Lung (tissue), 12 donors: ENCODE measurements around the gene FH. TPM values are rescaled to one million over a fixed set of nuclear protein-coding genes. Genes with fewer than 3 reads are reported as not detected.

Experiments used
- ATAC-seq: fragments of 200-7000 bp; cut with Tn5 transposase; one replicate; pipeline ENCODE4 v1.9.1; 2020; ENCODE audit warnings: moderate number of reproducible peaks; ENCODE audit not compliant: insufficient read depth, low FRiP score
- DNase-seq, 3 donors: peaks; one replicate each; pipeline ENCODE4 v3.0.0-alpha.2; 2013 to 2017
- H3K27ac ChIP-seq, 2 donors: one replicate each; pipeline ENCODE4 v1.5.1; 2013; ENCODE audit warnings: mild to moderate bottlenecking in 2 of 2, moderate library complexity in 2 of 2, control low read depth in 1 of 2, inconsistent platforms in 1 of 2, low read depth in 1 of 2, low read length in 1 of 2
- H3K27me3 ChIP-seq, 3 donors: one replicate each; pipeline ENCODE4 v1.5.1; 2013; ENCODE audit warnings: low read length in 2 of 3; ENCODE audit not compliant: control insufficient read depth in 3 of 3, insufficient read depth in 3 of 3
- H3K36me3 ChIP-seq, 4 donors: one replicate each; pipeline ENCODE4 v1.5.1; 2013; ENCODE audit warnings: low read length in 4 of 4, mild to moderate bottlenecking in 1 of 4, moderate library complexity in 1 of 4; ENCODE audit not compliant: control insufficient read depth in 4 of 4, insufficient read depth in 4 of 4
- H3K4me1 ChIP-seq, 5 donors: one replicate each; pipeline ENCODE4 v1.5.1; 2013; ENCODE audit warnings: low read length in 5 of 5, mild to moderate bottlenecking in 2 of 5, moderate library complexity in 1 of 5; ENCODE audit not compliant: control insufficient read depth in 5 of 5, insufficient read depth in 5 of 5
- H3K4me3 ChIP-seq: one replicate; pipeline ENCODE4 v1.5.1; 2013; ENCODE audit warnings: mild to moderate bottlenecking, control low read depth, moderate library complexity
- H3K9ac ChIP-seq, 2 donors: one replicate each; pipeline ENCODE4 v1.5.1; 2013; ENCODE audit warnings: low read length in 2 of 2, control low read depth in 1 of 2; ENCODE audit not compliant: insufficient read depth in 1 of 2
- H3K9me3 ChIP-seq, 4 donors: one replicate each; pipeline ENCODE4 v1.5.1; 2013; ENCODE audit warnings: low read length in 3 of 4, mild to moderate bottlenecking in 1 of 4, moderate library complexity in 1 of 4; ENCODE audit not compliant: control insufficient read depth in 4 of 4, insufficient read depth in 3 of 4
- WGBS, 2 donors: extraction: QIAGEN DNeasy Blood & Tissue Kit; methylation state at CpG; one replicate each; pipeline ENCODE4 v1.1.7; 2013; 5-methylcytosine and 5-hydroxymethylcytosine counted together
- polyA plus RNA-seq, 2 donors: library from polyadenylated mRNA; stranded (reverse); fragments of 200-250 nt; gene quantifications; one replicate each; pipeline ENCODE4 v1.2.1, GENCODE V29; 2013
- total RNA-seq, 2 donors: library from RNA; depleted of rRNA in 1 of 2; stranded (reverse); fragments of >200 nt in 1 of 2; gene quantifications; one replicate each; pipeline ENCODE4 v1.2.1, GENCODE V29; 2014 to 2021
- TF ChIP-seq, protein P1 (sequence below): IDR thresholded peaks from 2 replicates; pipeline ENCODE4 v1.5.1; 2012; ENCODE audit warnings: mild to moderate bottlenecking; ENCODE audit errors: control extremely low read depth, extremely low read depth
- donor health status: control.
- donor health status: control.
- donor health status: Bipolar disorder and iron deficiency.
- donor health status: healthy.
- donor health status: DM: yes; HTN: yes; CAD: no.

FH gene
- total and polyA plus RNA-seq, 4 donors: 41.3 to 49.6 (median 43.4) TPM

DNA sequence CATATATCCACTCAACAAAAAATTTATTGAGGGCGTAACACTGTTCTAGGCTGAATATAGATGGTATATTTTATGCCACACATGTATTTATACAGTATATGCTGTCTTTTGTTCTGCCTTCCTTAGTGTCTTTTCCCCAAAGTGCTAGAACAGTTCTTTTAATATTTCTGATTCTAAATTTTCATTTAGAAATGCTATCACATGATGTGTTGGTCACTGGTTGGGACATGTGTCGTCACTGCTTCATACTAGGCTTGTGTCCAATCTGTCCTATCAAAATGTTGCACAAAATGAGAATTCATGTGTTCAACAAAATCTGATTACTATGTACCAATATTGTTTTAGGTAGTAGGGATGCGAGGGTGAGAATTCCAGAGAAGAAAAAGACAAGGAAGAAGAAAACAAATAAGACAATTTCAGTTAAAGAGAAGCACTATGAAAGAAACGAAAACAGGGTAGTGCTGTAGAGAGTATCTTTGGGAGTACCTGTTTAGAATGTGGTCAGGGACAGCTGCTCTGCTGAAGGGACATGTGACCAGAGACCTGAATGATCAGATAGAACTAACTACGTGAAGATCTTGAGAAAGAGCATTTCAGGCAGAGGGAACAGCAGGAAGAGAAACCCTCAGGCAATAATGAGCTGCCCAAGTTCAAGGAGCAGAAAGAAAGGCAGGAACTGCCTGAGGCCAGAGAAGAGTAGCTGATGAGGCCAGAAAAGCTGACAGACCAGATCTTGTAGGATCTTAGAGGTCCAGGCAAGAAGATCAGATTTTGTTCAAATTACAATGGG lies 14.0 kb upstream of the FH start:
- no peak overlapping the region for H3K9ac ChIP-seq
- no peak for ATAC-seq

DNA sequence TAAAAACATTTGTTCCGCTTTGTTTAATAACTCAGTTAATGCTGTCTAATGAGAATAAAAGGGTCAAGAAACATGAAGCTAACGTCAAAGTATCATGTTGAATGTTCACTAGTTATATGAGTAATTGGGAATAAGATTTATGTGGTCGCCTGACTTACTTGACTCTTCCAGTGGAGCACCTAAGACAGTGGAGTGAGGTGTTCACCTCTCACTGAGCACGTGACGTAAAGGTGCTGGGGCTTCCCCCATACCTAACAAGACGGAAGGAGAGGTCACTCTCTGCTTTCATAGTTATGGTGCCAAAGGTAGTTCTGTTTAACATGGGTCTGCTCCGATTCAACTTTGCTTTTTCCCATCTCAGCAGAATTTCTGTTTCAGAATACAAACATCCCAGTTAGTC lies 13.3 kb upstream of the FH start:
- no peaks in the 10 kb centered on the region for H3K9me3 ChIP-seq
- peak overlapping the region in 1 of 2 donors; percentile 5 for H3K27ac ChIP-seq
- TF ChIP-seq, protein P1, sequence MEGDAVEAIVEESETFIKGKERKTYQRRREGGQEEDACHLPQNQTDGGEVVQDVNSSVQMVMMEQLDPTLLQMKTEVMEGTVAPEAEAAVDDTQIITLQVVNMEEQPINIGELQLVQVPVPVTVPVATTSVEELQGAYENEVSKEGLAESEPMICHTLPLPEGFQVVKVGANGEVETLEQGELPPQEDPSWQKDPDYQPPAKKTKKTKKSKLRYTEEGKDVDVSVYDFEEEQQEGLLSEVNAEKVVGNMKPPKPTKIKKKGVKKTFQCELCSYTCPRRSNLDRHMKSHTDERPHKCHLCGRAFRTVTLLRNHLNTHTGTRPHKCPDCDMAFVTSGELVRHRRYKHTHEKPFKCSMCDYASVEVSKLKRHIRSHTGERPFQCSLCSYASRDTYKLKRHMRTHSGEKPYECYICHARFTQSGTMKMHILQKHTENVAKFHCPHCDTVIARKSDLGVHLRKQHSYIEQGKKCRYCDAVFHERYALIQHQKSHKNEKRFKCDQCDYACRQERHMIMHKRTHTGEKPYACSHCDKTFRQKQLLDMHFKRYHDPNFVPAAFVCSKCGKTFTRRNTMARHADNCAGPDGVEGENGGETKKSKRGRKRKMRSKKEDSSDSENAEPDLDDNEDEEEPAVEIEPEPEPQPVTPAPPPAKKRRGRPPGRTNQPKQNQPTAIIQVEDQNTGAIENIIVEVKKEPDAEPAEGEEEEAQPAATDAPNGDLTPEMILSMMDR: no peak
- 77 to 91% methylated on average over 7 of the region's 7 CpGs for WGBS, 2 donors
- no peak for DNase-seq
- no peak for ATAC-seq
- H3K9ac ChIP-seq: no peak overlapping the region
- H3K4me3 ChIP-seq: no peak overlapping the region
- no peaks in the 10 kb centered on the region for H3K27me3 ChIP-seq
- H3K36me3 ChIP-seq: no peaks in the 10 kb centered on the region
- peaks cover 0 to 31% (median 9%) of the 10 kb centered on the region in 5 donors for H3K4me1 ChIP-seq

More for the DNA sequence above, 14.0 kb upstream of the FH start:
- TF ChIP-seq, protein P1: no peak
- DNase-seq: no peak
- H3K36me3 ChIP-seq: no peaks in the 10 kb centered on the region
- no peak overlapping the region for H3K4me3 ChIP-seq
- H3K27me3 ChIP-seq: no peaks in the 10 kb centered on the region
- H3K9me3 ChIP-seq: no peaks in the 10 kb centered on the region
- H3K27ac ChIP-seq: no peak overlapping the region
- peaks cover 0 to 31% (median 9%) of the 10 kb centered on the region in 5 donors for H3K4me1 ChIP-seq
- WGBS, 2 donors: 65 to 71% methylated on average over 5 of the region's 5 CpGs

GRCh38 chr1:241532162-241532531 lies 12.6 kb upstream of the FH start, which contains the start of gene KMO:
TSS of gene KMO (plus strand) at chr1:241532378. CDS start at chr1:241532445, 67 bp downstream.
- no peak for ATAC-seq
- Histone ChIP-seq H3K36me3 (no peaks in the 10 kb centered on the region), H3K4me1 (peaks cover 0 to 29% (median 9%) of the 10 kb centered on the region in 5 donors), H3K9me3 (no peaks in the 10 kb centered on the region), H3K27me3 (peaks cover 0 to 1% (median 0%) of the 10 kb centered on the region in 3 donors), H3K27ac (peak within 1 kb of the TSS in 1 of 2 donors; percentile 24), H3K4me3 (no peak within 1 kb of the TSS), H3K9ac (peak within 1 kb of the TSS in 1 of 2 donors; percentile 61)
- WGBS, 2 donors: 0 to 8% methylated on average over 1 of the region's 1 CpG
- TF ChIP-seq, protein P1: no peak
- DNase-seq: peak in 1 of 3 donors; percentile 34
